Right hindlimb (tissue), 1 donor: ENCODE measurements around the gene C1orf35.
A peak's percentile ranks its signal among the peaks of the same experiment; 100 is the strongest.

ENCODE experiments used
- DNase-seq: peaks from one replicate; pipeline ENCODE4 v3.0.0-alpha.2; 2018

C1orf35 gene

GRCh38 chr1:228077565-228078330 lies 25.4 kb downstream of the C1orf35 start:
- peak; percentile 12 for DNase-seq

GRCh38 chr1:228076796-228077430 lies 26.2 kb downstream of the C1orf35 start:
- peak; percentile 7 for DNase-seq

DNA sequence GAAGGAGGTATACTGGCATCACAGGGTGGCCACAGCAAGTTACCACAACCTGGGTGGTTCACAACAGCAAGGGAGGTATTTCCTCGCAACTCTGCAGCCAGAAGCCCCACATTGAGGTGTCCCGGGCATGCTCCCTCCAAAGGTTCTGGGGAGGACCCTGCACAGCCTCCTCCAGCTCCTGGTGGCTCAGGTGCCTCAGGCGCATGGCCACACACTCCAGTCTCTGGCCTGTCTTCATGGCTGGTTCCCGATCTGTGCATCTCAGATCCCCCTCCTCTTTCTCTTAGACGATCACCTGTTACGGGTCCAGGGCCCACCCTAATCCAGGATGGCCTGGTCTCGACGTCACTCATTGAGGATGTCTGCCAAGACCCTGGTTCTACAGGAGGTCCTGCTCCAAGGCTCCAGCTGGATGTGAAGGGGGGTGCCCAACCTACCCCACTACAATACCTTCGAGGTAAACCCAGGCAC lies 27.3 kb downstream of the C1orf35 start:
- peak; percentile 15 for DNase-seq

DNA sequence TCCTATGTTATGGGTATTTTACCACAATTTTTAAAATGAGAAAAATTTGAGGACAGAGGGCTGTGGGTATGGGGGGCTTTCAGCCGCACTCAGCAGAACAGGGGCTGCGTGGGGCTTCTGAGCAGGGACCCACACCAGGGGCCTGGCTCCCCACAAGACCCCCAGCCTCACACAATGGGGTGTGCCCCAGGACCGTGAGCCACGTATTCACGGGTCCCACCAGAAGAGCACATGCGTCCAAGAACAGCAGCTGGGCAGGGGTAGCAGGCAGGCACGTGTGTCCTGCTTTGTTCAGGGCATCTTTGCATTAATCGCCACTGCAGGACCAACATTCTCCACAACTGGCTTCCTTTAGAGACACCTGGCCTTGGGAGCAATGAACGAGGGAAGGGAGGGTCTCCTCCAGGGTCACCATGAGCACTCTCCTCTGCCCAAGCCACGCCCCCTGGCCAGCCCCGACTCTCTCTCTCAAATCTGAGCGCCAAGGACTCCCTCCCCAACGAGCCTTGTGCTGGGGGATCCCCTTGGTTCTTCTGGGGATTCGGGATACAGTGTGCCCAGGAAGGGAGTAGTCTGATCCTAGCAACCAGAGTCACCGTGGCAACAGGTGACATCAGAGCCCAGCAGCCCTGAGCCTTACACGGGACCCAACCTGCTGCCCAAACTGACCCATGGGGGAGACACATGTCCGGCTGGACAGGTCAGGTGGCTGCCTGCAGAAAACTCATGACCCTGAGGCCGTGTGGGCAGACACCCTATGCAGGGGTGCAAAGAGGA lies 28.0 kb downstream of the C1orf35 start:
- peak; percentile 19 for DNase-seq

- DNase-seq, result peak; percentile 22
These were observed 29.1 kb downstream of the C1orf35 start for GRCh38 chr1:228073857-228074545.

- DNase-seq, result peak; percentile 13
These were observed 29.9 kb downstream of the C1orf35 start for GRCh38 chr1:228073061-228073856.

DNA sequence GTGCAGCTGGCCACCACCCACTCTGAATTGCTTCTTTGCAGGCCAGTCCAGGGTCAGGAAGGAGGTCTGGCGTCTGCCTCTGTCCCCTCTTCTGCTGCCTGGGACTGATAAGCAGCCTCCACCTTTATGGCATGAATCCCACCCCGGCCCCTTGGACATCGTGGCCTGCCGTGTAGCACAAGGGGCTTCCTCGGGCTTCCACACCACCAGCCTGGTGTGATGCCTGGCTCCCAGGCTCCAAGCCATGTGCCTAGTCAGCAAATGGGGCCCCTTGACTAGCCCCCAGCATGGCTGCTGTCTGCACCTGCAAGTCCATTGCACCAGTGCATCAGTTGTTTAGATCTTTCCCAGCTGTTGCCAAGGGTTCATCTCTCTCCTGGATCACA lies 30.5 kb downstream of the C1orf35 start:
- DNase-seq, result peak; percentile 15

DNA sequence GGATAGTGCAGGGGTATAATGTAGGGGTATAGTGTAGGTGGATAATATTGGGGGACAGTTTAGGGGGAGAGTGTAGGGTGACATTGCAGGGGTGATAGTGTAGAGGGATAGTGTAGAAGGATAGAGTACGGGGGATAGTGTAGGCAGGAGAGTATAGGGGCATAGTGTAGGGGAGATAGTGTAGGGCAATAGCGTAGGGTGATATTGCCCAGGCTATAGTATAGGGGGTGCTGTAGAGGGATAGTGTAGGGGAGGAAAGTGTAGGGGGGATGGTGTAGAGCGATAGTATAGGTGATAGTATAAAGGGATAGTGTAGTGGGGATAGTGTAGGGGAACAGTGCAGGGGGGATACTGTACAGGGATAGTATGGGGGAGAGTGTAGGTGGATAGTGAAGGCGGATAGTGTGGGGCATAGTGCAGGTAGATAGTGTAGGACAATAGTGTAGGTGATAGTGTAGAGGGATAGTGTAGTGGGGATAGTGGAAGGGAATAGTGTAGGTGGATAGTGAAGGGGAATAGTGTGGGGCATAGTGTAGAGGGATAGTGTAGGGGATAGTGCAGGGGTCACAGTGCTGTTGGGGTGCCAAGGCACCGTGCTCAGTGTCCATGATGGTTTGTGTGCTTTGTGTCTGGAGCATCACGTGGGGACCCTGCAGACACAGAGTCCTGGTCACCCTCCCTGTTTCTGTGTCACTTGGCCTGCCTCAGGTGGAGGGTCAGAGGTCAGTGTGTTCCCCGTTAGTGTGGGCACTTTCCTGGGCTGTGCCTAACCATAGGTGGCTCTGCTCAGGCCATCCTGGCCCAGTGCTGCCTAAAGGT lies 31.1 kb downstream of the C1orf35 start:
- no peak for DNase-seq

DNA sequence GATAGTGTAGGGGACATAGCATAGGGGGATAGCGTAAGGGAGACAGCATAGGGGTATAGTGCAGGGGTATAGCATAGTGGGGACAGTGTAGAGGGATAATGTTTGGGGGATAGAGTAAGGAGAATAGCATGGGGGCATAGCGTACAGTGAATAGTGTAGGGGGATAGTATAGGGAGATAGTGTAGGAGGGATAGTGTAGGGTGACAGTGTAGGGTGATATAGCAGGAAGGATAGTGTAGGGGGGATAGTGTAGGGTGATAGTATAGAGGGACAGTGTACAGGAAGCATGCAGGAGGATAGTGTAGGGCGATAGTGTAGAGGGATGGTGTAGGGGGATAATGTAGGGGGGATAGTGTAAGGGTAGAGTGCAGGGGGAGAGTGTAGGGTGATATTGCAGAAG lies 32.3 kb downstream of the C1orf35 start:
- no peak for DNase-seq

- no peak for DNase-seq
These were observed 33.0 kb downstream of the C1orf35 start for GRCh38 chr1:228070173-228070572.

DNA sequence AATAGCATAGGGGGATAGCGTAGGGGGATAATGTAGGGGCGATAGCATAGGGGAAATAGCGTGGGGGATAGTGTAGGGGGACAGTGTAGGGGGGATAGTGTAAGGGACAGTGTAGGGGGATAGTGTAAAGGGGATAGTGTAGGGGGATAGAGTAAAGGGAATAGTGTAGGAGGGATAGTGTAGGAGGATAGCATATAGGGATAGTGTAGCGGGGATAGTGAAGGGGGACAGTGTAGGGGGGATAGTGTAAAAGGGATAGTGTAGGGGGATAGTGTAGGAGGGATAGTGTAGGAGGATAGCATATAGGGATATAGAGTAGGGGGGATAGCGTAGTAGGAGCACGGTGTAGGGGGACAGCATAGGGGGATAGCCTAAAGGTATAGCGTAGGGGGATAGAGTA lies 34.8 kb downstream of the C1orf35 start:
- DNase-seq, result no peak

DNA sequence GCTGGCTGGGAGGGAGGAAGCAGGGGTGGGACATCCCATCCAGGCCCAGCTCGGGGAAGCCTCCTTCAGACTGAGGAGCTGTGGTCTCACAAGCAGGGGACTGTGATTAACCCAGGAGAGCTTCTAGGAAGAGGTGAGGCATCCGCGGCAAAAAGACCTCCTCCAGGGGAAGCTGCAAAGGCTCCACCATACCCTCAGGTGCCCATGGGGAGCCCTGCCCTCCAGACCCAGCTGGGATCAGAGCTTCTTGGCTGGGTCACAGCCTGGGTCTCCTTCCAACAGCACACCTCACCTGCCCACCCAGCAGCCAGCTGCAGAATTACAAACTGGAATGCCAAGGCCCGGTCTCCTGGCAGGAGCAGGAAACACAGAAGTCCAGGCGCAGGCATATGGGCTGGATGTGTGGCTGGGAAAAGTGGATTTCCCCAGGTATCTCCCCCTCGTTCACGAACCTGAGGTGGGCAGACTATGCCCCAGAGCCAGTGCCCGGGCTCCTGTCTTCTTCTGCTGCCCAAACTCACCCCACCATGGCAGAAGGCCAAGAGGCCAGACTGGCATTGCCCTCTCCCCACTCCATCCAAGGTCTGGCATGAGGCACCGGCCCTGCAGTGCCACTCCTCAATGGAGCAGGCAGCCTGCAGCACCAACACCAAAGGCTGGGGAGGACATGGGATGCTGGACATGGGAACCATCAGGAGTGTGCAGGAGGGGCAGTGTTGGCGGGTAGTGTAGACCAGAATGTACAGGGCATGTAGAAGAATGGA lies 36.1 kb downstream of the C1orf35 start:
- DNase-seq, result peak; percentile 5

DNA sequence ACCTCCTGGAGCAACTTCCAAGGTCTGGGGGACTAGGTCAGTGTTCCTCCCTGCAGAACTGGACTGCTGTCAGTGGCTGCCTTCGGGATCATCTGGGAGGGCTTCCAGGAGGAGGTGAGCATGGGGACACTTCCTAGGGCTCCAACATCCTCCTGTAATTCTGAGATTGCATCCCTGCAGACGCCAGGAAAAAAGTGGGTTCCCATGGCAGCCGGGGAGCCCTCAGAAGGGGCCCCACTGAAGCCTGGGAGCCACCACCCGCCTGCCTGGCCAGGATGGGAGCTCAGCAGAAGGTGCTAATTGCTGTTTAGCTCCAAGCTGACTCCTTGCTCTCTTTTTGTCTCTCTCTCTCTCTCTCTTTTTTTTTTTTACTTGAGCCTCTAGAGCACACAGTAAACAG lies 36.7 kb downstream of the C1orf35 start:
- DNase-seq, result no peak

DNA sequence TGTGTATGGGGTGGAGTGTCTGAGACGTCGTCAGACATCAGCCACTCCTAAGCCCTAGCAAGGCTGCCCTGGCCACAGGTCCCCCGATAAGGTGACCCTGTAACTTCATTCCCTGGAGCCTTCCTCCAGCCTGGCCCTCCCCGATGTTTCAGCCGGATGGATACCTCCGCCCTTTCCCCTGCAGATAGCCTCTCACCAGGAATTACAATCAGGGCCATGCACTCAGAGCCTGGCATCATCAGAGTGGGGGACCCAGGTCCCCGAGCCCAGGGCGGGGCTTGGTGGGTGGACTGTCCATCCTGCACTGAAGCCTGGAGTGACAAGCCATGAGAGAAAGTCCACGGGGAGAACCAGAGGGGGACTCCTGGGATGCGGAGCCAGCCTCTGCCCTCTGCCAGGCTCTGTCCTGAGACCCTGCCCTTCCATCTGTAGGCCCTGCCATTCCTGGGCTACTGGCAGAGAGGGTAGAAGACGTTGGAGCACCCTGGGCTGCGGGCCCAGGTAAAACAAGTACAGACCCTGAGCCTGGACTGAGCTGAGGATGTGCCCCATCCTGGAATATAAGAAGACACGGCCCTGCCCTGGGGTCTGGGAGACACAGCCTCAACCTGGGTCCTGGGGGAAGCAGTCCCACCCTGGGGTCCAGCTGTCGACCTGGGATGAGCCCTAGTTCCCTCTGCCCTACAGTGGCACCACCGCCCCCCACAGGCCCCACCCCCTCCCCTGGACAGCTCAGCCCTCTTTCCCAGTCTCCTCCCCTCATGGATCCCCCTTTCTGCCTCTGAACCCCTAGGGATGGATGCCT lies 37.4 kb downstream of the C1orf35 start:
- DNase-seq, result no peak

GRCh38 chr1:228064741-228065542 lies 38.2 kb downstream of the C1orf35 start:
- DNase-seq, result no peak

- no peak for DNase-seq
These were observed 38.8 kb downstream of the C1orf35 start for GRCh38 chr1:228064296-228064695.

DNA sequence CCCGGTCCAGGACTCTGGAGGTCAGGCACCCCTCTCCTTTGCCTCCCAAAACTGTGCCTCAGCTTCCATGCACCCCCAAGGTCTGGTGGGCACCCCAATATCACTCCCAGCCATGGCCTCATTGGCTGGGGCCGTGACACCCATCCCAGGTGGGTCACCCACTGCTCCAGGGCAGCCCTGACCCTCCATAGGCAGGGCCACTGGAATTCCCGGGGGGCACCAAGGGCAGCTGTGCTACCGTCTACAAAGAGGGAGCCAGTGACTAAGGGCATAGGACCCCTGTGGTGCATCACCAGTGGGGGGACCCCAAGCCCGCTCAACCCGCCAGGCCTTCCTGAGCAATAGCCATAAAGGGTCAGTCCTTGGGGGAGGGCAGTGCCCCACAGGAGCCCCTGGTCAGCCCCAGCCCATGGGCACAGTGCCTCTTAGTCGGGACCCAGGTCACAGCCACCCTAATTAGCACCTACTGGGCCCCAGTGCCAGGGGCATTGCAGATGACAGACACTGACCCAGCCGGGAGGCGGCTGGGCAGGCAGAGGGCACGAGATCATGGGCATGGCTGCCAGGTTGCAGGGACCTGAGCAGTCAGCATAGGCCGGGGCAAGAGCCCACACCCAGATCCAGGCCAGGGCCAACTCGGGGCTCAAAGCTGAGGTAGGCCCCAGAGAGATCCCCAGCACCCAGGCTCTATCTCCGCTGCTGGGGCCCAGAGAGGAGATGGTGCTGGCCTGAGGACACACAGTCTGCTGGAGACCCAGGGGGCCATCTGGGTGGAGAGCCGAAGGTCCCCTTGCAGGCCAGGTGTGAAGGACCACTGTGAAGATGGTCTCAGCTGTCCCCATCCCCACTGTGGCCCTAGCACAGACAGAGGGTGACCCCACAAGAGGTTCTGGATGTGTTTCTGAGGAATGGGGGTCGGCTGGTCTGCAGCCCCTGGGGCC lies 39.6 kb downstream of the C1orf35 start:
- DNase-seq, result no peak

DNA sequence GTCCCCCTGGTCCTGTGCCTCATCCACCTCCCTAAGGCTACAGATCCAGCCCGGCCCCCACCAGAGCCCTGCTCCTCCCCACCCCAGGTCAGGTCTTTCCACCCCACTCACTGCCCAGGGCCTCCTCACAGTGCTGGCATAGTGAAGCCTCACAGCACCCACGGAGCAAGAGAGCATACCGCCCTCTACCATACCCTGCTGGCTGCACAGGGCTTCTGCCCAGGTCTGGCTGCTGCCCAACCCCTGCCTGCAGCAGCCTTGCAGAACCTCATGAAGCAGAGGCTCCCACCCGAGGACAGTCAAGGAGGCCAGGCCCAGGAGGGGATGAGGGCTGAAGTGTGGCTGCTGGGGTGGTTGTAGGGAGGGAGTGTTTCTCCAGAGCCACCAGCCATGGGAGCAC lies 40.3 kb downstream of the C1orf35 start:
- no peak for DNase-seq
